Measurements from ENCODE around the gene GPR27. TPM values are rescaled to one million over a fixed set of nuclear protein-coding genes. Genes with fewer than 3 reads are reported as not detected.

The GPR27 gene
- total RNA-seq, 1 donor from 2014 or later = not detected

DNA sequence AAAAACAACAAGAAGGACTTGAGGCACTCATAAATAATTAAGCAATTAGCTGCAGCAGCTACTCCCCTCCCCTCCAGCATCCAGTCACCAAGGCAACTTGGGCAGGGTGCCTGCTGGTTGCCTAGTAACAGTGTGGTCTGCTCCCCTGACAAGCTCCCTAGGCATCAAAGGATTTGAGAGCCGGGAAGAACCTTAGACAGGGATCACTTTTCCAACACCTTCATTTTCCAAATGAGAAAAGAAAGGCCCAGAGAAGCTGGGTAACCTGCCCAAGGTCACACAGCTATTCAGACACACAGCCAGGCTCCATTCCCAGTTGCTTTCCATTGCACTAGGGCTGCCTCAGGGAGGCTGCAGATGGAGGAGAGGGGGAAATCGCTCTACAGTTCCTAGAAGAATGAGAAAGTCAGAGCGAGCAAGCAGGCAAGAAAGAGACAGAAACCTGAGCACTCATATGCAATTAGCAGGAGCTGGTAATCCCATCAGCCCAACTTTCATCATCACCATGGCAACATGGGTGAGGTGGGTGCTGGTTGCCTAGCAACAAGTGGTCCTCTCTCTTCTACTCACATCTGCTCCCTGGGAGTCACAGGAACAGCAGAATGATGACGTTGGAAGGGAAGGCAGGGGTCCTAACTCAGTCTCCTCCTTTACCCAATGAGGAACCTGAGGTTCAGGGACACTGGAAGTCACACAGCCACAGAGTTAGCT lies 24.9 kb upstream of the GPR27 start:
- no peak for DNase-seq (ENCODE audit: low read depth)

DNA sequence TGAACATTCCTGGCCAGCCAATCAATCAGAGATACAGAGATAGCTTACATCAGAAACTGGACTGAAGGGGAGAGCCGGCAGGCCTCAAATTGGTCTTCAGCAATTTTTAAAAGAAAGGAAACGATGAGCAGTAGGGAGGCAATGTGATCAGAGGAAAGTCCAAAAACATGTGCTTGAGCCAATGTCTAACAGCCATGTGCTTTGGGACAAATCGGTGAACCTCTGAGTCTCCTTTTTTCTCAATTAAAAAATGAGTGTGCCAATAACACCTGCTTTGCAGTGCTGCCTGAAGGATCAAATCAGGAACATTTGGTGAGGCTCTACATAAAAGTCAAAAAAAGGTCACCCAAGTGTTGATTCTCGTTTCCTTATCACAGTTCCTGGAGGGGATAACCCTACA lies 21.0 kb upstream of the GPR27 start:
- no peak for DNase-seq (ENCODE audit: low read depth)

DNA sequence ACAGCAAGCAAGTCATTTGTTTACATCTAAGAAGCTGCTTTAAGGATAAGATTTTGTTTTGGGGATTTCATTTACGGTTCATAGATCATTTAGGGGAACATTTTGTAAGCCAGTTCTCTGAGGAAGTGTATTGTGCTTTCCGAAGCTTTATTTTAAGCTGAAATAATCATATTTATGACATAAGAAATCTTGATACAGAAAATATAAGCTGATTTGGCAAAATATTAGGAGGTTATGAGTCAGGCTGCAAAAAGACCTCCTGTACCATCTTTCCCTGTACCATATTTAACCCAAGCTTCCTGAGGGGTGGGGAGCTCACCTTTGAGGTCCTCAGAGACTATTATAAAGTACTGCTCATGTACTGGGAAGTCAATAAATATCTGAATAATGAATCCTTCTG lies 20.3 kb upstream of the GPR27 start:
- no peak for DNase-seq (ENCODE audit: low read depth)

DNA sequence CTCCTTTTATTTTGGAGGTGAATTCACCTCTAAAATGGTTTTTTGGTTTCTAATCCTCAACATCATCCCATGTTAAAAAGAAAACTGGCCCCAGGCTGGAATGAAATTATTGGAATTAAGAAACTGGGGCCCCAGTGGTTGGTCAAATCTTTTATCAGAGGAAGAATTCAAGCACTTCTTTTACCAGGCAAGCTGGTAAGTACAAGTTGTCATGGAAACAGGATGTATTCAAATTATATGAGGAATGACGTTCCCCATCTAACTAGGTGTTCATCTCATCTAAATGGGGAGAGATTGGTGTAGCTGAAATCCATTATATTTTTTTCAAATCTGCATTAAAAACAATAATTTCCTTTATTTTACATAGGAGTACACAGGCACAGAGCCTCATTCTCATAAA lies 18.8 kb upstream of the GPR27 start:
- no peak for DNase-seq (ENCODE audit: low read depth)

GRCh38 chr3:71742621-71743020 lies 11.0 kb upstream of the GPR27 start:
- no peak for DNase-seq (ENCODE audit: low read depth)

GRCh38 chr3:71744738-71745137 lies 8.9 kb upstream of the GPR27 start:
- no peak for DNase-seq (ENCODE audit: low read depth)

DNA sequence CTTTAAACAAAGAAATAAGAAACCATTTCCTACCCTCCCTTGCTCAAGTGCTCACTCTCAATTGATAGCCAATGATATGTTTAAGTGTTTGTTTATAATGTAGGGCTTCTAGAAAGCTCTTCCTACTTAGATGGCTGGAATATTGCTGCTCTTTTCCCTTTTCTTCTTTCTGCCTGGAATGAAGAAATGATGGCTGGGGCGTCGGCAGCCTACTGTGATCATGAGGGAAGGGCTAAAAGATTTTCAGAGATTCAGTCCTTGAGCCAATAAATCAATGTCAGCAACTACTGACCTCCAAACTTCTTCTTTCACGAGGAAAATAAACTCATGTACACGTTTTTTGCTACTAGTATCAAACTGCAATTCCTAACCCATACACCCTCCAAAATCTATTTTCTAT lies 2.1 kb upstream of the GPR27 start:
- DNase-seq (ENCODE audit: low read depth) = no peak

- DNase-seq (ENCODE audit: low read depth) = no peak
Observed at GRCh38 chr3:71752831-71753700, 589 bp upstream of the GPR27 start.

- no peak for DNase-seq (ENCODE audit: low read depth)
Observed at GRCh38 chr3:71754610-71755253, 1.1 kb downstream of the GPR27 start.

DNA sequence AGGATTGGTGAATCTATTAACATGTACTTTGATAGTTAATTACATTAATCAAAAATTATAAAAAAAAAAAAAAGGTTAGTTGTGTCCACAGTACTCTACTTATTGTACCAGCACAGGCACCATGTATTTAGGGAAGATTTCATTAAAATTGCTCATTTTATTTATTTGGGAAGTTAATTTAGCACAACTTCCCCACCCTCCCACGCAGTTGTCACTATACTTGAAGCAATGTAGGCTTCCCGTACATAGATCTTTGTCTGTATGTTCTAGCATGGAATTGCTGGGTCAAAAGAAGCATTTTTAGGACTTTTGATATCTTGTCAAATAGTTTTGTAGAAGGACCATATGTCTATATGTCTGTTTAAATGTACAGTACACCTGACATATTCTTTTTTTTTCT lies 4.4 kb downstream of the GPR27 start:
- no peak for DNase-seq (ENCODE audit: low read depth)

DNA sequence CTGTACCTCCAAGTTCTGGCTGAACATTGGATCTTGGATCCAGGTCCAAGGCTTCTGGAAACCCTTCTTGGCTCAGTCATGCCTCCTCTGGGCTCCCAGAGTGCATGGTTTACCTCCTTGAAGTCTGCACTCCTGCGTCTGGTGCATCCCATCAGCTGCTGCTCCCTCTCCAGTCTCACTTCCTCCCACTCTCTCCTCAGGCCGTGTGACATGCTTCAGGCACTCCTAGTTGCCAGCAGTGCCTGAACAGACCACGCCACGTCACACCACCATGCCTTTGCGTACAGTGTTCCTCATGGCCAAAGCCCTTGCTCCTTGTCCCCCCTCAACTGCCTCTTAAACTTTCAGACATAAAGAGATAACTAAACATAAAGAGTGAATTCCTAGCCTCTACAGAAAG lies 5.7 kb downstream of the GPR27 start:
- DNase-seq (ENCODE audit: low read depth) = no peak

DNA sequence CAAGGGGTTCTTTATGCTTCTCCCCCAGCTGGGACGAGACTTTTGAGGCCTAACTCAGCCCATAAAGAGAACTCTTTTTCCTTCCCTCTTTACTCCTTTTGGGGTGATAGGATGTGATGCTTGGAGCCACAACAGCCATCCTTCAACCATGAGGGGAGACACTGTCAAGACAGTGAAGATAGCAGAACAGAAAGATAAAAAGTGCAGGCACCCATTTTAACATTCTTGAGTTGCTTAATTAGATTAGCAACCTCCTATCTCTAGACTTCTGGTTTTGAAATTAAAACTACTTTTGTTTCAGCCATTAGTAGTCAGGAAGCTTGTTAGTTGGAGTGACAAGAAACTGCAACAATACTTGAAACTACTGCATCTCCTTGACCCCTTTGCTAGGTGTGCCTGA lies 6.5 kb downstream of the GPR27 start:
- no peak for DNase-seq (ENCODE audit: low read depth)

DNA sequence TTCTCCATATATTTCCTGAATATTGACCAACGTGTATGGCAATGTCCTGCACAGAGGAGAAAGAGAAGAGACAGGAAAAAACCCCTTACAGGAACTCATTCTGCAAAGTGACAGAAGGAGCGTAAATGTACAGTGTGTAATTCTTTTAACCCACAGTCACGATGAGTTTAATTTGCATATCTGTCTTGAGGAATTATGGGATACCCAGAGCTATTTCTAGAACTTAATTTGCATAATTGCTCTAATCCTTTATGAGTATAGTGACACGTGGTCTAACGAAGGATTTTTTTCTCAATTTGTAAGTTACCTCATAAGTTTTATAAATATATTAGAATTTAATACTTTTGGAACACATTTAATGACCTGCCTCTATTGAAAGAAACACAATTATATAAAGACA lies 9.8 kb downstream of the GPR27 start:
- no peak for DNase-seq (ENCODE audit: low read depth)

GRCh38 chr3:71771126-71771525 lies 17.5 kb downstream of the GPR27 start:
- no peak for DNase-seq (ENCODE audit: low read depth)

- DNase-seq (ENCODE audit: low read depth) = no peak
Observed at GRCh38 chr3:71771884-71772283, 18.2 kb downstream of the GPR27 start.

- no peak for DNase-seq (ENCODE audit: low read depth)
Observed at GRCh38 chr3:71776538-71776937, 22.9 kb downstream of the GPR27 start.

DNA sequence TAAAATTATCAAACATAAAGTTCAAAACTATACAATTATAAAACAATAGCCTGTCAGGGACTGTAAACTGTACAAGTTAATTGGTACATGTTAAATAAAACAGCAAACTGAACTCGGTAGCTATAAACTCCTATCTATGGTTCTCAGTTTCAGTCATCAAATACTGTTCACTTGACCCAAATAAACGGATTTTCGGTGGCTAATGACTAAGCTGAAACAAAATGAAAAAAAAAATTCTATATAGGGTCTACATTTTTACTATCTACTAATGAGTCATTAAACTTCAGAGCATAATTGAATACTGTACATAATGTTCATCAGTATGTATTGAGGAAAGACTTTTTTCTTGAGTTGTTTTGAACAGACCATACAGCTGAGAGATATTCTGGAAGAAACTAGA lies 24.7 kb downstream of the GPR27 start:
- DNase-seq (ENCODE audit: low read depth) = no peak

DNA sequence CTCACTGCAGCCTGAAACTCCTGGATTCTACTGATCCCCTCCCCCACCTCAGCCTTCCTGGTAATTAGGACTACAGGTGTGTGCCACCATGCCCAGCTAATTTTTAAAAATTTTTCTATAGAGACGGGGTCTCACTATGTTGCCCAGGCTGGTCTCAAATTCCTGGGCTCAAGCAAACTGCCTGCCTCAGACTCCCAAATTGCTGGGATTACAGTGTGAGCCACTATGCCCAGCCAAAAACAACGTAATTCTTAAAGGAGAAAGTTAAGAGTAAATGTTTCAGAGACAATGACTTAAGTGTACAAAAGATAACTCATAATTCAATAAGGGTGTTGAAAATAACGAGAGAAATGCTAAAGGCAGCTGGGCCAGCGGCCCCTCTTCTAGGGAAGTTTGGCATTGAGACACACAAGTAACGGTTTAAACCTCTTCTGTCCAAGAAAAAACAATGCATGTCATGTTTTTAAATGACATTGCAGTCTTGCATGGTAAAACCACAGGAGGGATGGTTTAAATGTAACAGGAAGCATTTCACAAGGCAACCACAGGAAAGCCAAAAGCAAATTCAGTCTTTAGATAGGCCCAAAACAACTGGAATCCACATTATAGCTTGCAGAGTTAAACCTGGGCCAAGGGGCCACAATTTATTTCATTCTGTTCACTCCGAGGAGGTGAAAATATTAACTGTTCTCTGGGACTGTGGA lies 26.2 kb downstream of the GPR27 start:
- no peak for DNase-seq (ENCODE audit: low read depth)

DNA sequence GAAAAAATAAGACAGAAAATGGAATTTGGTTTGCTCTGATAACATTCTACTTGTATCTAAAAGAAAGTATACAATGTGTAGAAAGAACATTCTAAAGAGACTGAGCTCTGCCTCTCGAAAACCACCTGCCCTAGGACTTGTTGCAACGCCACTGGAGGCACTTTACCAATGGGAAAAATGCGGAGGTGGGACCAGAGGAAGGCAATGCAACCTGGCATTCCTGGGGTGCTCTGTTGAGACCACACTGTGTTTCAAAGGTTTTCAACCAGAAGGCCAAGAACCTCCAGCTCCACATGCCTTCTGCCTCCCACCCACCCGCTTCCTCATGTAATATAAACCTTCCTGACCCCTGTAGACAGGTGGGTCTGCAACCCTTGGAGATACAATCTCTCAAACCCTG lies 26.8 kb downstream of the GPR27 start:
- DNase-seq (ENCODE audit: low read depth) = no peak

- no peak for DNase-seq (ENCODE audit: low read depth)
Observed at GRCh38 chr3:71783152-71783551, 29.5 kb downstream of the GPR27 start.

GRCh38 chr3:71784201-71784913 lies 30.7 kb downstream of the GPR27 start:
- no peak for DNase-seq (ENCODE audit: low read depth)

All from myocyte (in vitro differentiated cells).